Body of pancreas (tissue), 4 donors: ENCODE data around the gene CEMIP2.

Experiments
- POLR2A ChIP-seq, 3 donors: fragments of 450-650 bp; IDR thresholded peaks; one replicate each; pipeline ENCODE4 v1.6.1; 2016; ENCODE audit warnings: antibody characterized with exemption in 3 of 3, mild to moderate bottlenecking in 2 of 3
- TF ChIP-seq, protein P1 (sequence below), 7 experiments: fragments of 450-650 bp in 4 of 7; fragments of 200-600 bp in 3 of 7; sonication (generic) in 3 of 7; IDR thresholded peaks; one replicate each; pipeline ENCODE4 v1.5.1; 2016 to 2019; ENCODE audit warnings: antibody characterized with exemption in 7 of 7

DNA sequence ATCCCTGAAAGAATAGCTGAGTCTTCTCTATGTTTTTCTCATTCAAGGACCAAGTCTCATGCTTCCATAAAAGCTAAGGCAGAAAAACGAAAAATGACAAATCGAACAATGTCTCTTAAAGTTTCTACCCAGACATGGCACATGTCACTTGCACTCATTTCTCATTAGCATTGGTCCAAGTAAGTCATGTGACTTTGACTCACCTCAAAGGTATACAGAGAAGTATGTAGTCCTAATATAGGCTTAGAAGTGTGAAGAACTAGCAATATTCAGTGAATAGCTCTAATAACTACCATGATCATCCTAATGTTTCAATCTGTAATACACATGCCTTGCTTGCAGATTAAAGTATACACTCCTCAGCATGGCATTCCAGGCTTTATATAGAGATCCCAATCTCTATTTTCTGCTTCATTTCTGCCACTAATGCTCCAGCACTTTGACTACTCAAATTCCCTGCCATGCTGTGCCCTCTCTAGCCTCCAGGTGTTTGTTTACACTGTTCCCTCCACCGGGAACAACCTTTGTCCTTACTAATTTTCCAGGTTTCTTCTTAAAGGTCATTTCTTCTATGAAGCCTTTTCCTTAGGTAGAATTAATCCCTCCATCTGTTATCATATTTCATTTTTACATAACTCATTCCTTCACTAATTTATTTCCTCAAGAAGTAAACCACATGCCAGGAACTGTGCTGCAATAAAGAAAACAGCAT, 98.9 kb downstream of the CEMIP2 start:
- TF ChIP-seq, protein P1, sequence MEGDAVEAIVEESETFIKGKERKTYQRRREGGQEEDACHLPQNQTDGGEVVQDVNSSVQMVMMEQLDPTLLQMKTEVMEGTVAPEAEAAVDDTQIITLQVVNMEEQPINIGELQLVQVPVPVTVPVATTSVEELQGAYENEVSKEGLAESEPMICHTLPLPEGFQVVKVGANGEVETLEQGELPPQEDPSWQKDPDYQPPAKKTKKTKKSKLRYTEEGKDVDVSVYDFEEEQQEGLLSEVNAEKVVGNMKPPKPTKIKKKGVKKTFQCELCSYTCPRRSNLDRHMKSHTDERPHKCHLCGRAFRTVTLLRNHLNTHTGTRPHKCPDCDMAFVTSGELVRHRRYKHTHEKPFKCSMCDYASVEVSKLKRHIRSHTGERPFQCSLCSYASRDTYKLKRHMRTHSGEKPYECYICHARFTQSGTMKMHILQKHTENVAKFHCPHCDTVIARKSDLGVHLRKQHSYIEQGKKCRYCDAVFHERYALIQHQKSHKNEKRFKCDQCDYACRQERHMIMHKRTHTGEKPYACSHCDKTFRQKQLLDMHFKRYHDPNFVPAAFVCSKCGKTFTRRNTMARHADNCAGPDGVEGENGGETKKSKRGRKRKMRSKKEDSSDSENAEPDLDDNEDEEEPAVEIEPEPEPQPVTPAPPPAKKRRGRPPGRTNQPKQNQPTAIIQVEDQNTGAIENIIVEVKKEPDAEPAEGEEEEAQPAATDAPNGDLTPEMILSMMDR (IDR thresholded peaks at IDR 0.05): peak in 1 of 7 experiments; percentile 10
- TF ChIP-seq POLR2A (IDR thresholded peaks at IDR 0.05): no peak
